Measurements from ENCODE around the gene FYB1. TPM values are rescaled to one million over a fixed set of nuclear protein-coding genes. Genes with fewer than 3 reads are reported as not detected.
A peak's percentile ranks its signal among the peaks of the same experiment; 100 is the strongest.

The FYB1 gene
- total and polyA plus RNA-seq, 2 of the 8 experiments (the other 6 are each of a cell fraction or from before 2014, with no cell fraction given), result not detected

- Histone ChIP-seq H4K8ac (ENCODE audit: extremely low read depth, insufficient read depth, low read length) (no peak overlapping the region), H3K4me1 (replicated peaks in 1 of 4; ENCODE audit: control insufficient read depth in 3 of 4, insufficient read depth in 4 of 4, low read length in 3 of 4) (peaks cover 0 to 6% (median 0%) of the 10 kb centered on the region in 4 experiments; a peak in 1 of 7 replicates), H3K4me2 (ENCODE audit: insufficient read depth in 1 of 2, low read depth in 2 of 2, low read length in 2 of 2) (no peak overlapping the region), H3K4me3 (ENCODE audit: extremely low read depth in 1 of 4, insufficient read depth in 2 of 4, low read depth in 3 of 4, low read length in 4 of 4) (no peak overlapping the region), H3K56ac (replicated peaks; ENCODE audit: insufficient read length, low read depth, low read length) (no peak overlapping the region), H4K91ac (replicated peaks; ENCODE audit: insufficient read length, low read length) (no peak overlapping the region), H2BK12ac (ENCODE audit: low read depth, low read length) (no peak overlapping the region), H3K79me2 (ENCODE audit: control insufficient read depth in 1 of 2, insufficient read depth in 2 of 2, low read length in 2 of 2) (no peaks in the 10 kb centered on the region), H4K20me1 (replicated peaks in 1 of 2; ENCODE audit: control insufficient read depth in 1 of 2, insufficient read depth in 2 of 2, low read length in 2 of 2) (no peaks in the 10 kb centered on the region), H3K23ac (ENCODE audit: insufficient read length) (no peak overlapping the region), H2BK20ac (ENCODE audit: low read length) (no peak overlapping the region), H3K14ac (ENCODE audit: insufficient read length) (no peak overlapping the region), H3K18ac (ENCODE audit: extremely low read depth, low read length) (no peak overlapping the region), H2BK120ac (replicated peaks; ENCODE audit: low read depth, low read length) (no peak overlapping the region), H2BK5ac (ENCODE audit: low read depth, low read length) (no peak overlapping the region), H3K4ac (replicated peaks; ENCODE audit: insufficient read length, low read depth, low read length) (no peak overlapping the region), H3K27ac (ENCODE audit: low read depth, low read length) (no peak overlapping the region), H3K79me1 (ENCODE audit: low read depth, low read length) (no peaks in the 10 kb centered on the region), H2AFZ (ENCODE audit: low read length) (no peak overlapping the region), H3K23me2 (ENCODE audit: low read depth, low read length) (no peaks in the 10 kb centered on the region), H4K5ac (ENCODE audit: insufficient read length, low read depth, low read length) (no peak overlapping the region), H3K9ac (replicated peaks in 1 of 4; ENCODE audit: extremely low read depth in 1 of 4, low read depth in 3 of 4, low read length in 3 of 4) (no peak overlapping the region), H2AK5ac (ENCODE audit: low read depth, low read length) (no peak overlapping the region), H3K36me3 (ENCODE audit: control insufficient read depth in 2 of 4, insufficient read depth in 4 of 4, low read length in 3 of 4) (no peaks in the 10 kb centered on the region), H2BK15ac (ENCODE audit: low read length) (no peak overlapping the region), H3K9me3 (ENCODE audit: insufficient read depth in 2 of 2, low read depth in 1 of 2, low read length in 1 of 2) (no peaks in the 10 kb centered on the region), H3K27me3 (replicated peaks in 1 of 4; ENCODE audit: control insufficient read depth in 3 of 4, extremely low read depth in 1 of 4, insufficient read depth in 3 of 4, low read length in 3 of 4) (no peaks in the 10 kb centered on the region)
- DNase-seq (ENCODE audit: low read depth in 1 of 2, low spot score in 2 of 2), result no peak
- TF ChIP-seq TAF7 (optimal IDR thresholded peaks at IDR 0.05; ENCODE audit: borderline replicate concordance, low read depth, low read length) (no peak), MAFK (IDR thresholded peaks at IDR 0.05; ENCODE audit: low read depth, low read length) (peak; percentile 17; the same call in 1 of the 2 replicates), POLR2AphosphoS5 (IDR thresholded peaks at IDR 0.05; ENCODE audit: low read depth, low read length) (no peak)
- ChIA-PET CTCF (ENCODE audit: partially characterized antibody) (no interaction called here), POLR2A (ENCODE audit: partially characterized antibody) (no interaction called here)
- 92% methylated on average over 2 of the region's 2 CpGs; no CpG with 5 or more reads in 1 of the 2 experiments for WGBS, 2 experiments (ENCODE audit: extremely low coverage in 1 of 2, insufficient coverage in 1 of 2, insufficient read length in 1 of 2, insufficient replicate concordance in 2 of 2, low coverage in 1 of 2, low lambda C conversion rate in 2 of 2, missing lambda C conversion rate in 1 of 2)
- FAIRE-seq, result no peak
These were observed 51.4 kb downstream of the FYB1 start for GRCh38 chr5:39167972-39168342.

Data from H1 (cell line).